ENCODE data around the gene GPC5. TPM values are rescaled to one million over a fixed set of nuclear protein-coding genes. Genes with fewer than 3 reads are reported as not detected.

GPC5 gene
- total RNA-seq, 2 donors from 2014 or later = 0.83 to 1.3 TPM

GRCh38 chr13:92807966-92808365 lies 1409.5 kb downstream of the GPC5 start:
- Histone ChIP-seq H3K4me3 (no peak overlapping the region), H3K9me3 (peaks cover 0 to 8% of the 10 kb centered on the region in 2 donors), H3K4me1 (no peaks in the 10 kb centered on the region), H3K36me3 (no peaks in the 10 kb centered on the region), H3K27ac (no peak overlapping the region), H3K27me3 (no peaks in the 10 kb centered on the region)
- TF ChIP-seq CTCF (IDR thresholded peaks at IDR 0.05) = no peak
- DNase-seq (ENCODE audit: low spot score) = no peak

GRCh38 chr13:92821324-92821723 lies 1422.9 kb downstream of the GPC5 start:
- no peak for DNase-seq (ENCODE audit: low spot score)
- no peaks in the 10 kb centered on the region for H3K4me1 ChIP-seq
- no peaks in the 10 kb centered on the region for H3K9me3 ChIP-seq
- H3K4me3 ChIP-seq = no peak overlapping the region
- no peaks in the 10 kb centered on the region for H3K27me3 ChIP-seq
- H3K36me3 ChIP-seq = no peaks in the 10 kb centered on the region
- no peak for TF ChIP-seq CTCF (IDR thresholded peaks at IDR 0.05)
- no peak overlapping the region for H3K27ac ChIP-seq

GRCh38 chr13:92823059-92823458 lies 1424.6 kb downstream of the GPC5 start:
- no peaks in the 10 kb centered on the region for H3K9me3 ChIP-seq
- TF ChIP-seq CTCF (IDR thresholded peaks at IDR 0.05) = no peak
- H3K27ac ChIP-seq = no peak overlapping the region
- DNase-seq (ENCODE audit: low spot score) = no peak
- H3K4me3 ChIP-seq = no peak overlapping the region
- H3K4me1 ChIP-seq = no peaks in the 10 kb centered on the region
- no peaks in the 10 kb centered on the region for H3K27me3 ChIP-seq
- H3K36me3 ChIP-seq = no peaks in the 10 kb centered on the region

- TF ChIP-seq CTCF (IDR thresholded peaks at IDR 0.05) = no peak
- no peaks in the 10 kb centered on the region for H3K4me1 ChIP-seq
- no peaks in the 10 kb centered on the region for H3K9me3 ChIP-seq
- H3K36me3 ChIP-seq = no peaks in the 10 kb centered on the region
- H3K27ac ChIP-seq = no peak overlapping the region
- no peak for DNase-seq (ENCODE audit: low spot score)
- H3K27me3 ChIP-seq = no peaks in the 10 kb centered on the region
- no peak overlapping the region for H3K4me3 ChIP-seq
These were observed 1427.6 kb downstream of the GPC5 start for GRCh38 chr13:92825938-92826596.

- H3K9me3 ChIP-seq = no peaks in the 10 kb centered on the region
- no peak overlapping the region for H3K27ac ChIP-seq
- TF ChIP-seq CTCF (IDR thresholded peaks at IDR 0.05) = no peak
- DNase-seq (ENCODE audit: low spot score) = no peak
- no peak overlapping the region for H3K4me3 ChIP-seq
- H3K27me3 ChIP-seq = no peaks in the 10 kb centered on the region
- no peaks in the 10 kb centered on the region for H3K4me1 ChIP-seq
- no peaks in the 10 kb centered on the region for H3K36me3 ChIP-seq
These were observed 1429.1 kb downstream of the GPC5 start for GRCh38 chr13:92827503-92827902.

- Histone ChIP-seq H3K27me3 (no peaks in the 10 kb centered on the region), H3K36me3 (no peaks in the 10 kb centered on the region), H3K4me1 (no peaks in the 10 kb centered on the region), H3K27ac (no peak overlapping the region), H3K9me3 (no peaks in the 10 kb centered on the region), H3K4me3 (no peak overlapping the region)
- no peak for DNase-seq (ENCODE audit: low spot score)
- no peak for TF ChIP-seq CTCF (IDR thresholded peaks at IDR 0.05)
These were observed 1431.5 kb downstream of the GPC5 start for GRCh38 chr13:92829930-92830329.

Data from right atrium auricular region (tissue), 2 donors.